Anterior cingulate cortex (tissue), 58 donors: ENCODE results near the gene FHIT.
"Not testable (repeated sequence)": the region's sequence is repeated elsewhere in the genome, so short reads cannot be mapped to it uniquely, and the experiment has no call there.

Experiments used
- DNase-seq, 58 donors: peaks; one replicate each; lab custom pipeline; 2025; lab: John Stamatoyannopoulos, UW

Gene FHIT

GRCh38 chr3:61231693-61232092 lies 19.6 kb downstream of the FHIT start:
- no peak for DNase-seq

GRCh38 chr3:61227799-61228198 lies 23.5 kb downstream of the FHIT start:
- no peak for DNase-seq

GRCh38 chr3:61226166-61226686 lies 25.0 kb downstream of the FHIT start:
- no peak for DNase-seq

- no peak for DNase-seq
Measured at GRCh38 chr3:61224823-61225222, 26.4 kb downstream of the FHIT start.

DNA sequence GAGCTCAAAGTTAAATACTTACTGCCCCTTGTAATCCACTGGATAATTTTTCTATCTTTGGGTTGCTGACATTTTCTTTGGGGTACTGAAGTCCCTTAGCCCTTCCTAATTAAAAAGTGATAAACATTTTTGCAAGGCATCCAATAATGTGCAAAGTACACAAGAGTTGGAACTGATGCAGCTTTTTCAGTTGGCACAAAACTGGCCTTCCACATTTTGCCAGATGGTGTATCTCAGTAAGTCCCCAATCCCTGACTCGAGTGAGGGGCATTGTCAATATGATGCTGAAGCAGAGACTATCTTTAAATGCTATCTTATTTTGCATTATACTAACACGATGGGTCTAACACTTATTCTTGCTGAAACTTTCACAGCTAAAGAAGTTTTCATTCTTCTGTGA lies 27.8 kb downstream of the FHIT start:
- DNase-seq = no peak

- DNase-seq = no peak
Measured at GRCh38 chr3:61222467-61222866, 28.8 kb downstream of the FHIT start.

DNA sequence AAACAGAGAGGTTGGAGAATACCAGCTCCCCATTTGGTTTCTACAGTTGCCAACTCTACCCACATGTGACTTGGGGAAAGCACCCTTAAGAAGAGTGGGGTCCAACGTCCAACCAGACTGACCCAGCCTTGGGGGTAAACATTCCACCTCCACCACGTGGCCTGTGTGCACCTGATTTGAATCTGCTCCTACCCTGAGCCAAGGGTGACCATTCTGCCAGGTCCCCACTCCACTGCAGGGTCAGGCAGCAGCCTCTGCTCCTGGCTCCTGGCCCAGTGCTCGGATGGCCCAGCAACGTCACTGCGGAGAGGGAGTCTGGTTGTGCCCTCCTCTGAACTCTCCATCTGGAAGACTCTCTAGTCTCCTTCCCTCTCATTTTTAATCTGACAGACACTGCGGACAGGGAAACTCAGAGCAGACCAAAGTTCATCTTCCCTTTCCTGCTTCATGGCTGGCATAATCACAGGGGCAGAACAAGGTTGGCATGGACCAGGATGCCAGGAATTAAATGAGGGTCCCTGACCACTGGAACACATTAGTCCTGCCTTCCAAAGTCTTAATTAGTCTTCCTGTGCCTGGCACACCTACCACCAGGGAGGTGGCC lies 29.4 kb downstream of the FHIT start:
- DNase-seq = peak in 1 of 58 donors; percentile 3

DNA sequence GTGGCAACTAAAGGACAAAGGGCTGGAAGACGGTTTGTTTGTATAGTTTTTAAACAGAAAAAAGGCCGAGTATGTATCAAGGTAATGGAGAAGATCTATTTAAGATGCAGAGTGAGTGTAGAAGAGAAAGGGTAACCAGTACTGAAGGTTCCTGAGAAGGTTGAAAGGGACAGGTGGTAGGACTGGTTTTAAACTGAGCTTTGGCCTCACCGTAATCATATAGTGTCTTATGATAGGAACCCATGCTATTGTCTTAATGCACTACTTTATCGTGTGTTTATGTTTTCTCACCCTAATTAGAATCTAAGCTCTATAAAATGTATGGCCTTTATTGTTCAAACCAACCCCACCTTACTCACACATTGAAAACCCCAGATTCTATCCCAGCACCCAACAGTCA lies 32.7 kb downstream of the FHIT start:
- no peak for DNase-seq

GRCh38 chr3:61216171-61216570 lies 35.1 kb downstream of the FHIT start:
- DNase-seq = not testable (repeated sequence)

DNA sequence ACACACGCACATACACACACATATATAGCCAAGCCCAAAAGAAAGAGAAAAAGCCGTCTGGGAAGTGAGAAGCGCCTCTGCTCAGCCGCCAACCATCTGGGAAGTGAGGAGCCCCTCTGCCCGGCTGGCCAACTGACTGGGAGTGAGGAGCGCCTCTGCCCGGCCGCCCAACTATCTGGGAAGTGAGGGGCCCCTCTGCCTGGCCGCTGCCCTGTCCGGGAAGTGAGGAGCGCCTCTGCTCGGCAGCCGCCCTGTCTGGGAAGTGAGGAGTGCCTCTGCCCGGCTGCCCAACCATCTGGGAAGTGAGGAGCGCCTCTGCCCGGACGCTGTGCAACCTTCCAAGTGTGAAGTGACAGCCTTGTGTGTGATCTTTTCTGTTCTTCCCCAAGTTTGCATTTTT lies 49.2 kb downstream of the FHIT start:
- no peak for DNase-seq

GRCh38 chr3:61201071-61201470 lies 50.2 kb downstream of the FHIT start:
- no peak for DNase-seq

GRCh38 chr3:61200270-61200669 lies 51.0 kb downstream of the FHIT start:
- no peak for DNase-seq

DNA sequence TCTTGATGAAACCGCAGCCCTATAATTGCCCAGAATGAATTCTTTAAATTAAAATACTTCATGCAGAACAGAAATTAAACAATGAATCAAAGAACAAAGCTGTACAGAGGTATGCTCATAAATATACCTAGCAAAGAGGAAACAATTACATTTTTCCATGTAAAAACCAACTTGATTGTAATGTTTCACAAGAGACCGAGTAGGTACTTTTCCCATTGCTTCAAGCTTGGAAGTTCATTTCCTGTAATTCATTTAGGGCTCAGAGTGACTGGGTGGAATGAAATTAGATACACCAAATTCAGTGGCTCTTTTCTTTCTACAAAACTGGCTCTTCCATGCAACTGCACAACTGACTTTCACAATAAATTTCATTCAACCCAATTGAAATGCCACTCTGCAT lies 51.4 kb downstream of the FHIT start:
- no peak for DNase-seq

GRCh38 chr3:61194892-61195538 lies 56.2 kb downstream of the FHIT start:
- no peak for DNase-seq

GRCh38 chr3:61192222-61192621 lies 59.0 kb downstream of the FHIT start:
- DNase-seq = no peak

DNA sequence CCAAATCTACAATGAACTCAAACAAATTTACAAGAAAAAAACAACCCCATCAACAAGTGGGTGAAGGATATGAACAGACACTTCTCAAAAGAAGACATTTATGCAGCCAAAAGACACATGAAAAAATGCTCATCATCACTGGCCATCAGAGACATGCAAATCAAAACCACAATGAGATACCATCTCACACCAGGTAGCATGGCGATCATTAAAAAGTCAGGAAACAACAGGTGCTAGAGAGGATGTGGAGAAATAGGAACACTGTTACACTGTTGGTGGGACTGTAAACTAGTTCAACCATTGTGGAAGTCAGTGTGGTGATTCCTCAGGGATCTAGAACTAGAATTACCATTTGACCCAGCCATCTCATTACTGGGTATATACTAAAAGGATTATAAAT lies 61.0 kb downstream of the FHIT start:
- not testable (repeated sequence) for DNase-seq

- DNase-seq = no peak
Measured at GRCh38 chr3:61186030-61186429, 65.2 kb downstream of the FHIT start.

DNA sequence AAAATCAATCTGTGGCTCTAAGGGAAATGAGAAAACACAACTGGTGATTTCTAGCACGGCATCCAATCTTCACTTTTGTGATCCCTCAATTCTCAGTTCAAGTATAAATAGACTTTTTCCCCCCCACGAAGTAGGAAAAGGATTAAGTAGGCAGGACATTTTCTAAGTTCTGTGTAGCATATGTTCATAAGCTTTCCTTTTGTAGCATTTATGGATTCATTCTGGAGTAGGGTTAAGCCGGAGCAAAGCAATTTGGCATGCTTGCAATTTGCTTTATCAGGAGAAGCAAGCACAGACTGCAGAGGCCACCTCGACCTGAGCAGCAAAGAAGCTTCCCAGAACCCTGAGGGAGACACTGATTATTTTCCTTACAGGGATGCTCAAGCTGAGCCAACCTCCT lies 66.3 kb downstream of the FHIT start:
- peak in 1 of 58 donors; percentile 0 for DNase-seq

GRCh38 chr3:61182662-61183061 lies 68.6 kb downstream of the FHIT start:
- no peak for DNase-seq

DNA sequence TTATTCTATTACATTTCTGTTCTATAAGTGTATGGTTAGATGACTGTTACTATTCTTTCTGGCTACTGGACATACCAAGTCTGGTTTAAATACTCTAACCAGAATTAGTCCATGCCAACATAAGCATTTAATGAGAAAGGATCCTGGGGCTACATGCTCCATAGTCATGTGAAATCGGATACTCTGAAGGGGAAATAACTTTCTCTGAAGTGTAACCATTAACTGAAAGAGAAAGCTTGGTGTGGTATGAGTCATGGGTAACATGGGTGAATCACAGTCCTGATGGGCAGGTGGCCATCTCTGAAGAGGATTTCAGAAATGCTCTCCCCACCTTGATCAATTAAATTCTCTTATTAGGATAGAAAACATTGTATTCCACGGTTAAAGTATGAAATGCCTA lies 69.4 kb downstream of the FHIT start:
- no peak for DNase-seq

DNA sequence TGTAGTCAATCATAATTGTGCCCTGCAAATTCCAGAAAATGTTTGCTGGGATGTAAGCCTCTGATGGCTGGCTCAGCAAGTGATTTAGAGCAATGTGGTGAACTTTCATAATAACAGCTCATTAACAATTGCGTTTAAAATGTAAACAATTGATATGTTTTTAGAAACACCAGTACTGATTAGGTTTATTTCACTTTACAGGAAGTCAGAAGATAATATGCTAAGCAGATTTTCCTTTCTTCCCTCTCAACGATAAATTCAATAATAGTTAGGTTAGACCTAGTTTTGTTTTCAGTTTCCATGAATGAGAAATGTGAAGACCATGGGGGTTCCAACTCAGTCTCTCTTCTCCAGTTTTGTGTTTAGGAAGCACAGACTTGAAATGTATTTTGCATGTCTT lies 71.0 kb downstream of the FHIT start:
- DNase-seq = no peak

DNA sequence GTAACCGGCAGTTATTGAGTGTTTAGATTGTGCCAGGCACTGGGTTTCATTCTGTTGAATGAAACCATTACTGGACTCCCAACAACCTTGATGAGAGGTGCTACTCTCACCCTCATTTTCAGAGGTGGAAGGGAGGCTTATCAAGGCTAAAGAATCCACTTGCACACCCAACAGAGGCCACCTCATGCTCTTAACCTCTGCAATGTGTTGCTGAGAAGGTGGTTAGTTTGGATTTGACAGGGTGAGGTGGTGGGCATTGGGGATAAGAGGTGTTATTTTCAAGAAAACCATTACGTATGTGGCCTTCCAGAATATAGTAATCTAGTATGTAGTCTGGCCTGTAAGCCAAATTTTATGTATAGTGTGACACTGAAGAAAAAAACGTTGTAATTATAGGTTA lies 73.1 kb downstream of the FHIT start:
- no peak for DNase-seq
